HG03108 (cell line): ENCODE data around the gene PITX1.

ENCODE experiments used
- ATAC-seq: cut with Tn5 transposase; IDR thresholded peaks from one replicate; pipeline ENCODE4 v1.9.1; 2021; ENCODE audit warnings: moderate library complexity; ENCODE audit not compliant: unreplicated experiment

PITX1 gene

GRCh38 chr5:135042595-135042994, 8.6 kb upstream of the PITX1 start:
- no peak for ATAC-seq

GRCh38 chr5:135041726-135042125, 7.7 kb upstream of the PITX1 start:
- ATAC-seq, result no peak

GRCh38 chr5:135041145-135041587, 7.1 kb upstream of the PITX1 start:
- ATAC-seq, result no peak

- ATAC-seq, result no peak
Observed at GRCh38 chr5:135040333-135041144, 6.5 kb upstream of the PITX1 start.

GRCh38 chr5:135040034-135040332, 6.0 kb upstream of the PITX1 start:
- ATAC-seq, result no peak

- ATAC-seq, result no peak
Observed at GRCh38 chr5:135039271-135040033, 5.4 kb upstream of the PITX1 start.

- ATAC-seq, result no peak
Observed at GRCh38 chr5:135038813-135039270, 4.8 kb upstream of the PITX1 start.

- ATAC-seq, result no peak
Observed at GRCh38 chr5:135038205-135038812, 4.3 kb upstream of the PITX1 start.

- no peak for ATAC-seq
Observed at GRCh38 chr5:135037519-135038204, 3.6 kb upstream of the PITX1 start.

- no peak for ATAC-seq
Observed at GRCh38 chr5:135036405-135036804, 2.4 kb upstream of the PITX1 start.

GRCh38 chr5:135035678-135036030, 1.6 kb upstream of the PITX1 start:
- no peak for ATAC-seq

- no peak for ATAC-seq
Observed at GRCh38 chr5:135034963-135035677, 1.1 kb upstream of the PITX1 start.

GRCh38 chr5:135034236-135034962, 371 bp upstream of the PITX1 start:
- ATAC-seq, result no peak

- no peak for ATAC-seq
Observed at GRCh38 chr5:135032999-135033861, 798 bp downstream of the PITX1 start.

- ATAC-seq, result no peak
Observed at GRCh38 chr5:135032695-135032998, 1.4 kb downstream of the PITX1 start.

- ATAC-seq, result no peak
Observed at GRCh38 chr5:135031813-135032694, 2.0 kb downstream of the PITX1 start.

- no peak for ATAC-seq
Observed at GRCh38 chr5:135030956-135031812, 2.8 kb downstream of the PITX1 start.
